HEK293 (cell line): ENCODE measurements around the gene AAK1.
A peak's percentile ranks its signal among the peaks of the same experiment; 100 is the strongest.

Source experiments
- CTCF ChIA-PET: fragments of 350-600 bp; formaldehyde crosslinking; extraction: SDS; loops from one replicate; lab custom pipeline; 2021; ENCODE audit warnings: antibody characterized with exemption; lab: Yijun Ruan, JAX
- POLR2A ChIA-PET: fragments of 300-600 bp; formaldehyde crosslinking; extraction: SDS; loops from one replicate; lab custom pipeline; 2020; ENCODE audit warnings: antibody characterized with exemption, inconsistent platforms; lab: Yijun Ruan, JAX
- H3K27ac ChIP-seq: fragments of 200-500 bp; sonication (Bioruptor generic); 2 replicates; pipeline ENCODE4 v1.5.1; 2014; ENCODE audit warnings: low read depth, low read length, control low read depth, inconsistent platforms; ENCODE audit errors: extremely low read depth
- H3K36me3 ChIP-seq, 2 experiments: fragments of 200-500 bp in 1 of 2; sonication (Bioruptor generic) in 1 of 2; 1 replicate in 1 of 2; 2 replicates in 1 of 2; pipeline ENCODE4 v1.5.1; 2014 to 2017; ENCODE audit warnings: inconsistent platforms in 2 of 2, low read length in 2 of 2; ENCODE audit not compliant: control insufficient read depth in 2 of 2, insufficient read depth in 1 of 2
- H3K4me1 ChIP-seq: fragments of 200-500 bp; sonication (Bioruptor generic); 2 replicates; pipeline ENCODE4 v1.5.1; 2014; ENCODE audit warnings: mild to moderate bottlenecking, low read length, inconsistent platforms; ENCODE audit not compliant: control insufficient read depth, insufficient read depth
- H3K4me3 ChIP-seq: 2 replicates; pipeline ENCODE4 v1.5.1; 2011; ENCODE audit warnings: low read depth, mild to moderate bottlenecking, control low read depth, low read length, moderate library complexity
- H3K9me3 ChIP-seq: fragments of 200-500 bp; sonication (Bioruptor generic); 2 replicates; pipeline ENCODE4 v1.5.1; 2014; ENCODE audit warnings: low read depth, low read length, inconsistent platforms; ENCODE audit not compliant: control insufficient read depth, insufficient read depth
- MEIS1 ChIP-seq: sonication (generic); formaldehyde crosslinking; IDR thresholded peaks from 2 replicates; pipeline ENCODE4 v1.8.1; 2022; ENCODE audit warnings: missing genetic modification reagents, mild to moderate bottlenecking, borderline replicate concordance
- PRDM10 ChIP-seq: fragments of 450-650 bp; formaldehyde crosslinking; IDR thresholded peaks from 2 replicates; pipeline ENCODE4 v1.5.1; 2016; ENCODE audit warnings: missing biosample characterization, missing genetic modification characterization
- TSHZ1 ChIP-seq: fragments of 450-650 bp; formaldehyde crosslinking; IDR thresholded peaks from 2 replicates; pipeline ENCODE4 v1.5.1; 2016; ENCODE audit warnings: missing biosample characterization, missing genetic modification characterization, borderline replicate concordance
- YY1 ChIP-seq: fragments of 450-650 bp; formaldehyde crosslinking; IDR thresholded peaks from 2 replicates; pipeline ENCODE4 v1.5.1; 2018; ENCODE audit warnings: missing biosample characterization, missing genetic modification characterization
- ZBTB10 ChIP-seq: fragments of 450-650 bp; formaldehyde crosslinking; IDR thresholded peaks from 2 replicates; pipeline ENCODE4 v1.5.1; 2016; ENCODE audit warnings: missing biosample characterization, missing genetic modification characterization
- ZFP3 ChIP-seq: fragments of 450-650 bp; formaldehyde crosslinking; IDR thresholded peaks from 2 replicates; pipeline ENCODE4 v1.5.1; 2016; ENCODE audit warnings: low read depth, missing biosample characterization, missing genetic modification characterization
- ZNF140 ChIP-seq: fragments of 450-650 bp; formaldehyde crosslinking; IDR thresholded peaks from 2 replicates; pipeline ENCODE4 v1.5.1; 2016; ENCODE audit warnings: missing biosample characterization, missing genetic modification characterization
- ZNF48 ChIP-seq: fragments of 450-650 bp; formaldehyde crosslinking; IDR thresholded peaks from 2 replicates; pipeline ENCODE4 v1.5.1; 2016; ENCODE audit warnings: missing biosample characterization, missing genetic modification characterization
- ZNF548 ChIP-seq: fragments of 450-650 bp; formaldehyde crosslinking; IDR thresholded peaks from 2 replicates; pipeline ENCODE4 v1.5.1; 2016; ENCODE audit warnings: missing biosample characterization, missing genetic modification characterization
- ZNF555 ChIP-seq: fragments of 450-650 bp; formaldehyde crosslinking; conservative IDR thresholded peaks from 2 replicates; pipeline ENCODE4 v1.5.1; 2017; ENCODE audit warnings: missing biosample characterization, mild to moderate bottlenecking, missing genetic modification characterization, inconsistent platforms
- ZNF571 ChIP-seq: fragments of 450-650 bp; formaldehyde crosslinking; IDR thresholded peaks from 2 replicates; pipeline ENCODE4 v1.5.0; 2017; ENCODE audit warnings: missing biosample characterization, missing genetic modification characterization
- ZNF654 ChIP-seq: fragments of 450-650 bp; formaldehyde crosslinking; IDR thresholded peaks from 2 replicates; pipeline ENCODE4 v1.5.1; 2016; ENCODE audit warnings: low read depth, missing biosample characterization, missing genetic modification characterization
- ZNF660 ChIP-seq: fragments of 450-650 bp; IDR thresholded peaks from 2 replicates; pipeline ENCODE4 v1.5.1; 2018; ENCODE audit warnings: missing biosample characterization, mild to moderate bottlenecking, missing genetic modification characterization
- ZNF677 ChIP-seq: fragments of 450-650 bp; IDR thresholded peaks from 2 replicates; pipeline ENCODE4 v1.5.0; 2018; ENCODE audit warnings: missing biosample characterization, mild to moderate bottlenecking, missing genetic modification characterization, moderate library complexity
- ZXDB ChIP-seq: fragments of 450-650 bp; formaldehyde crosslinking; IDR thresholded peaks from 2 replicates; pipeline ENCODE4 v1.5.1; 2016; ENCODE audit warnings: missing biosample characterization, missing genetic modification characterization
- TF ChIP-seq, protein P1 (sequence below): fragments of 450-650 bp; formaldehyde crosslinking; IDR thresholded peaks from 2 replicates; pipeline ENCODE4 v1.5.1; 2016; ENCODE audit warnings: missing biosample characterization, missing genetic modification characterization

Gene AAK1

DNA sequence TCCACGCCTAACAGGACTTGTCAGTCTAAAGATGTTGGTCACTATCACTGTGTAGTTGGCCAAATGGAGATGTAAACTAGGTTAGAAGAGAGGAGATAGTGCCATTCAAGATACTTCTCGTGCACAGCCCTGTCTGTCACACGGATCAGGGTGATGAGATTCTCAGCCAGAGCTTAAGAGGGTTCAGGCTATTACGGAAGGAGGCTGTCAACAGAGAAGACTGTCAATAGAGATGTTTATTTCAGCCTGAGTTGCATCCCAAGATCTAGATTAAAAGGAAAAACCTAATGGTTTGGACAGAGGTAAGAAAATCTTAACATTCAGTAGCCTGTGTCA lies 83.4 kb downstream of the AAK1 start:
- no peak overlapping the region for H3K4me3 ChIP-seq
- peaks cover 0 to 1% of the 10 kb centered on the region in 2 experiments; a peak in 1 of 3 replicates for H3K36me3 ChIP-seq
- ChIA-PET POLR2A (no interaction called here), CTCF (interaction anchor here (0.6 to 3.9 kb wide), 9 partner anchors 9 to 234 kb away, joined by 3 to 19 read pairs (median 6); no protein-coding TSS in a partner anchor)
- no peak overlapping the region for H3K27ac ChIP-seq
- H3K4me1 ChIP-seq, result peaks cover 7% of the 10 kb centered on the region; the same call in 1 of the 2 replicates
- TF ChIP-seq ZBTB10 (no peak), ZXDB (tag by site-specific recombination) (no peak), ZFP3 (tag by site-specific recombination) (no peak), ZNF677 (no peak)
- H3K9me3 ChIP-seq, result no peaks in the 10 kb centered on the region

DNA sequence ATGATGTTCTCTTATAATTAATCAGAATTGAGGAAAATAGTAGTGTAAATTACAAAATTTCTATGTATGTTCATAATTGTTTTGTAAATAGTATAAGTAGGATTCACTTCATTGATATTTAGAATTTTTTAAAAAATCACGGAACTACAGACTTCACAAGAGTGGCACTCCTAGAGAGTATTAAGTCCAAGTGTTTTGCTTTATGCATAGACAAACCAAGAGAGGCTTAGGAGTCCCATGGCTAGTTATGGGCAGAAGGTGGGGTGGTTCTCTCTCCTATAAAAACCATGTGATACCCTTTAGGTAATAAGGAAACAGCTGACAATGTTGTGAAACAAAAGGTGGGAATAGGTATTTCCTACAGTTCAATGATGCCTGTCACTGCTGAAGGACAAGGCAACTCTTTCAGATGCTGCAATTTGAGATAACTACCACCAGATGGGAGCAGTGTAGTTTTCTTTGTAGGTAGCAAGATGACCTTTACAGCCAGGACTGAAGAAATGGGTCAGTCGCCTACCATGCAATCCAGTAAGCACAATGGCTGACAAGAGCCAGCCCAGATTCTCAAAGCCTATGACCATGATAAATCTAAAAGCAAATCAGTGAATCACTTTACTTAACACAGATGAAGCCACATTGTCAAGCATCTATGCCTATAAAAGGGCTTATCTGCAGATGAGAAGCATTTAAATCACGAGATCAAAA lies 83.9 kb downstream of the AAK1 start:
- Histone ChIP-seq H3K9me3 (no peaks in the 10 kb centered on the region), H3K27ac (no peak overlapping the region), H3K36me3 (peaks cover 0 to 4% of the 10 kb centered on the region in 2 experiments; a peak in 1 of 3 replicates), H3K4me1 (peaks cover 7% of the 10 kb centered on the region; the same call in 1 of the 2 replicates), H3K4me3 (no peak overlapping the region)
- TF ChIP-seq, protein P1, sequence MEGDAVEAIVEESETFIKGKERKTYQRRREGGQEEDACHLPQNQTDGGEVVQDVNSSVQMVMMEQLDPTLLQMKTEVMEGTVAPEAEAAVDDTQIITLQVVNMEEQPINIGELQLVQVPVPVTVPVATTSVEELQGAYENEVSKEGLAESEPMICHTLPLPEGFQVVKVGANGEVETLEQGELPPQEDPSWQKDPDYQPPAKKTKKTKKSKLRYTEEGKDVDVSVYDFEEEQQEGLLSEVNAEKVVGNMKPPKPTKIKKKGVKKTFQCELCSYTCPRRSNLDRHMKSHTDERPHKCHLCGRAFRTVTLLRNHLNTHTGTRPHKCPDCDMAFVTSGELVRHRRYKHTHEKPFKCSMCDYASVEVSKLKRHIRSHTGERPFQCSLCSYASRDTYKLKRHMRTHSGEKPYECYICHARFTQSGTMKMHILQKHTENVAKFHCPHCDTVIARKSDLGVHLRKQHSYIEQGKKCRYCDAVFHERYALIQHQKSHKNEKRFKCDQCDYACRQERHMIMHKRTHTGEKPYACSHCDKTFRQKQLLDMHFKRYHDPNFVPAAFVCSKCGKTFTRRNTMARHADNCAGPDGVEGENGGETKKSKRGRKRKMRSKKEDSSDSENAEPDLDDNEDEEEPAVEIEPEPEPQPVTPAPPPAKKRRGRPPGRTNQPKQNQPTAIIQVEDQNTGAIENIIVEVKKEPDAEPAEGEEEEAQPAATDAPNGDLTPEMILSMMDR (tag by site-specific recombination), result 0 out of 2 replicates have a peak, but pooled peaks have one; percentile 22
- TF ChIP-seq ZNF571 (no peak), ZNF654 (tag by site-specific recombination) (peak; percentile 79)
- ChIA-PET POLR2A (no interaction called here), CTCF (interaction anchor here (0.6 to 3.9 kb wide), 10 partner anchors 9 to 164 kb away, joined by 3 to 19 read pairs (median 5); no protein-coding TSS in a partner anchor)

DNA sequence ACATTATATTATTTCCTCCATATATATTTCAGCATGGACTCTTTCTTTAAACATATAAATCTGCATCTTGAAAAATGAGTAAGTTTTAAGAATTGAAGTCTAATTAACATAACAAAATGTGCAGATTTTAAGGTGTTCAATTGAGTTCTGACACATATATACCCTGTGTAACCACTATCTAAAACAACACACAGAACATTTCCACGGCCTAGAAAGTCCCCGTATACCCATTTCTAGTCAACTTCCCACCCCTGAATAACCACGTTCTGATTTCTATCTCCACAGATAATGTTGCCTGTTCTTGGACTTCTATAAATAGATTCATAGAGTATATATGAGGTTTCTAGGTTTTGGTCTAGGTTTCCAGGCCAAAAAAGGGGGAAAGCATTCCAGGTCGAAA lies 87.5 kb downstream of the AAK1 start:
- TF ChIP-seq ZNF548 (tag by site-specific recombination) (no peak), ZNF48 (tag by site-specific recombination) (no peak), ZNF140 (no peak), TSHZ1 (tag by site-specific recombination) (no peak), PRDM10 (tag by site-specific recombination) (no peak), MEIS1 (CRISPR knock-in tag) (no peak), ZNF660 (no peak), ZNF555 (tag by site-specific recombination) (no peak), YY1 (tag by site-specific recombination) (no peak)
- ChIA-PET POLR2A (no interaction called here), CTCF (interaction anchor here (1.9 kb wide), 1 partner anchor 10 kb away, joined by 9 read pairs; no protein-coding TSS in a partner anchor)
- peaks cover 0 to 4% of the 10 kb centered on the region in 2 experiments; a peak in 2 of 3 replicates for H3K36me3 ChIP-seq
- H3K4me1 ChIP-seq, result peaks cover 7% of the 10 kb centered on the region; the same call in 1 of the 2 replicates
- H3K27ac ChIP-seq, result no peak overlapping the region
- no peaks in the 10 kb centered on the region for H3K9me3 ChIP-seq
- H3K4me3 ChIP-seq, result no peak overlapping the region
